ENCODE results near the gene SOX5. TPM values are rescaled to one million over a fixed set of nuclear protein-coding genes. Genes with fewer than 3 reads are reported as not detected.

SOX5 gene
- total and polyA plus RNA-seq, 2 experiments from 2014 or later, result 1.0 to 4.7 TPM

DNA sequence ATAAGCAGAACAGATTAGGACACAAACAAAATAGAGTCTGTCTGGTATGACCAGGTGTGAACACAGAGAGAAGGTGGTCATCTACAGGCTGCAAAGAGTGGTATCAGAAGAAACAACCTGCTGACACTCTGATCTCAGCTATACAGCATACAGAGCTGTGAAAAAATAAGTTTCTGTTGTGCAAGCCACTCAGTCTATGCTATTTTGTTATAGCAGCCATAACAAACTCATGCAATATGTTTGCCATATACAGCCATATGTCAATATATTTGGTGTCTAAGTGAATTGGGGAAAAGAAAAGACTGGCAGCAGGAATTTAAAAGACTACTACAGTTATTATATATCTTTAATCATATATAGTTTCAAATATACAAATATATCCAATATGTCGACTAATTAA lies 300.9 kb downstream of the SOX5 start (continued):
- TF ChIP-seq, protein P1, sequence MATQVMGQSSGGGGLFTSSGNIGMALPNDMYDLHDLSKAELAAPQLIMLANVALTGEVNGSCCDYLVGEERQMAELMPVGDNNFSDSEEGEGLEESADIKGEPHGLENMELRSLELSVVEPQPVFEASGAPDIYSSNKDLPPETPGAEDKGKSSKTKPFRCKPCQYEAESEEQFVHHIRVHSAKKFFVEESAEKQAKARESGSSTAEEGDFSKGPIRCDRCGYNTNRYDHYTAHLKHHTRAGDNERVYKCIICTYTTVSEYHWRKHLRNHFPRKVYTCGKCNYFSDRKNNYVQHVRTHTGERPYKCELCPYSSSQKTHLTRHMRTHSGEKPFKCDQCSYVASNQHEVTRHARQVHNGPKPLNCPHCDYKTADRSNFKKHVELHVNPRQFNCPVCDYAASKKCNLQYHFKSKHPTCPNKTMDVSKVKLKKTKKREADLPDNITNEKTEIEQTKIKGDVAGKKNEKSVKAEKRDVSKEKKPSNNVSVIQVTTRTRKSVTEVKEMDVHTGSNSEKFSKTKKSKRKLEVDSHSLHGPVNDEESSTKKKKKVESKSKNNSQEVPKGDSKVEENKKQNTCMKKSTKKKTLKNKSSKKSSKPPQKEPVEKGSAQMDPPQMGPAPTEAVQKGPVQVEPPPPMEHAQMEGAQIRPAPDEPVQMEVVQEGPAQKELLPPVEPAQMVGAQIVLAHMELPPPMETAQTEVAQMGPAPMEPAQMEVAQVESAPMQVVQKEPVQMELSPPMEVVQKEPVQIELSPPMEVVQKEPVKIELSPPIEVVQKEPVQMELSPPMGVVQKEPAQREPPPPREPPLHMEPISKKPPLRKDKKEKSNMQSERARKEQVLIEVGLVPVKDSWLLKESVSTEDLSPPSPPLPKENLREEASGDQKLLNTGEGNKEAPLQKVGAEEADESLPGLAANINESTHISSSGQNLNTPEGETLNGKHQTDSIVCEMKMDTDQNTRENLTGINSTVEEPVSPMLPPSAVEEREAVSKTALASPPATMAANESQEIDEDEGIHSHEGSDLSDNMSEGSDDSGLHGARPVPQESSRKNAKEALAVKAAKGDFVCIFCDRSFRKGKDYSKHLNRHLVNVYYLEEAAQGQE (IDR thresholded peaks at IDR 0.05; ENCODE audit: unreplicated experiment), result no peak
- TF ChIP-seq ZNF114 (CRISPR knock-in tag; IDR thresholded peaks at IDR 0.05) (no peak), EZH2 (IDR thresholded peaks at IDR 0.05; ENCODE audit: low read depth, unreplicated experiment) (no peak), ZNF331 (CRISPR knock-in tag; IDR thresholded peaks at IDR 0.05; ENCODE audit: low read depth) (no peak), STAT1 (IDR thresholded peaks at IDR 0.05; ENCODE audit: unreplicated experiment) (no peak), EZH2phosphoT487 (IDR thresholded peaks at IDR 0.05; ENCODE audit: unreplicated experiment) (no peak)

DNA sequence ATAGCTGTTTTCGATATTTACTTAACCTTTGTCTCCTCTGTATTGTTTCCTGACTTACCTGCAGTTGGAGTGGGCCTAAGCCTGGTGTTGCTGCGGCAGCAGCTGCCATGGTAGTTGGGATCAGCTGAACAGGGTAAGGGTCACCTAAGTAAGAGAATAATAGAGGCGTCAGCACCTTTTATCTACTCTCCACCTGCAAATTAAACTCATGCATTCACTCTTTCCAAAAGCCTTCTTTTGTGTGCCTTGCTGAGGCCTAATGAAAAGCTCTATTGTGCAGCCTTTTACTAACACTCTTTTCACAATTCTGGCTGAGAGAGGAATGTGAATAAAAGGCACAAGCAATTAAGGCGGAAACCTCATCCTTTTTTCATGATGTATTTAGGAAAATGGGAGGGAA lies 308.7 kb downstream of the SOX5 start:
- Histone ChIP-seq H3K4me2 (peak overlapping the region; percentile 48), H3K27me3 (ENCODE audit: insufficient read depth) (no peaks in the 10 kb centered on the region), H3F3A (replicated peaks; ENCODE audit: low read depth) (no peaks in the 10 kb centered on the region), H3K4me1 (ENCODE audit: insufficient read depth) (peaks cover 38% of the 10 kb centered on the region), H3K27ac (ENCODE audit: low read depth) (peak overlapping the region; percentile 88), H3K9me2 (ENCODE audit: insufficient read depth) (0 out of 2 replicates have a peak, but pooled peaks cover 3% of the 10 kb centered on the region), H3K4me3 (no peak overlapping the region), H4K20me1 (replicated peaks; ENCODE audit: insufficient read depth) (no peaks in the 10 kb centered on the region), H3K79me2 (replicated peaks; ENCODE audit: insufficient read depth) (no peaks in the 10 kb centered on the region), H2AFZ (no peak overlapping the region), H3K36me3 (ENCODE audit: insufficient read depth) (no peaks in the 10 kb centered on the region)
- Mint-ChIP-seq H3K36me3 (ENCODE audit: low read depth) (peaks cover 9% of the 10 kb centered on the region; the same call in 1 of the 3 replicates), H3K27me3 (ENCODE audit: insufficient read depth, low read depth, poor library complexity) (no peaks in the 10 kb centered on the region), H3K4me1 (peaks cover 40% of the 10 kb centered on the region), H3K4me3 (peak overlapping the region; percentile 56; the same call in 2 of the 3 replicates), H3K9me3 (peaks cover 3% of the 10 kb centered on the region; the same call in 2 of the 3 replicates), H3K27ac (peak overlapping the region; percentile 90)
- TF ChIP-seq POLR2AphosphoS5 (IDR thresholded peaks at IDR 0.05; ENCODE audit: low read depth) (no peak), ZNF114 (CRISPR knock-in tag; IDR thresholded peaks at IDR 0.05) (no peak), NANOG (IDR thresholded peaks at IDR 0.05; ENCODE audit: borderline replicate concordance) (peak; percentile 72), CREB1 (CRISPR knock-in tag; IDR thresholded peaks at IDR 0.05; ENCODE audit: low read depth) (peak; percentile 41; the same call in 1 of the 2 replicates), JUNB (IDR thresholded peaks at IDR 0.05; ENCODE audit: unreplicated experiment) (no peak), EZH2phosphoT487 (IDR thresholded peaks at IDR 0.05; ENCODE audit: unreplicated experiment) (no peak)
- TF ChIP-seq, protein P2, sequence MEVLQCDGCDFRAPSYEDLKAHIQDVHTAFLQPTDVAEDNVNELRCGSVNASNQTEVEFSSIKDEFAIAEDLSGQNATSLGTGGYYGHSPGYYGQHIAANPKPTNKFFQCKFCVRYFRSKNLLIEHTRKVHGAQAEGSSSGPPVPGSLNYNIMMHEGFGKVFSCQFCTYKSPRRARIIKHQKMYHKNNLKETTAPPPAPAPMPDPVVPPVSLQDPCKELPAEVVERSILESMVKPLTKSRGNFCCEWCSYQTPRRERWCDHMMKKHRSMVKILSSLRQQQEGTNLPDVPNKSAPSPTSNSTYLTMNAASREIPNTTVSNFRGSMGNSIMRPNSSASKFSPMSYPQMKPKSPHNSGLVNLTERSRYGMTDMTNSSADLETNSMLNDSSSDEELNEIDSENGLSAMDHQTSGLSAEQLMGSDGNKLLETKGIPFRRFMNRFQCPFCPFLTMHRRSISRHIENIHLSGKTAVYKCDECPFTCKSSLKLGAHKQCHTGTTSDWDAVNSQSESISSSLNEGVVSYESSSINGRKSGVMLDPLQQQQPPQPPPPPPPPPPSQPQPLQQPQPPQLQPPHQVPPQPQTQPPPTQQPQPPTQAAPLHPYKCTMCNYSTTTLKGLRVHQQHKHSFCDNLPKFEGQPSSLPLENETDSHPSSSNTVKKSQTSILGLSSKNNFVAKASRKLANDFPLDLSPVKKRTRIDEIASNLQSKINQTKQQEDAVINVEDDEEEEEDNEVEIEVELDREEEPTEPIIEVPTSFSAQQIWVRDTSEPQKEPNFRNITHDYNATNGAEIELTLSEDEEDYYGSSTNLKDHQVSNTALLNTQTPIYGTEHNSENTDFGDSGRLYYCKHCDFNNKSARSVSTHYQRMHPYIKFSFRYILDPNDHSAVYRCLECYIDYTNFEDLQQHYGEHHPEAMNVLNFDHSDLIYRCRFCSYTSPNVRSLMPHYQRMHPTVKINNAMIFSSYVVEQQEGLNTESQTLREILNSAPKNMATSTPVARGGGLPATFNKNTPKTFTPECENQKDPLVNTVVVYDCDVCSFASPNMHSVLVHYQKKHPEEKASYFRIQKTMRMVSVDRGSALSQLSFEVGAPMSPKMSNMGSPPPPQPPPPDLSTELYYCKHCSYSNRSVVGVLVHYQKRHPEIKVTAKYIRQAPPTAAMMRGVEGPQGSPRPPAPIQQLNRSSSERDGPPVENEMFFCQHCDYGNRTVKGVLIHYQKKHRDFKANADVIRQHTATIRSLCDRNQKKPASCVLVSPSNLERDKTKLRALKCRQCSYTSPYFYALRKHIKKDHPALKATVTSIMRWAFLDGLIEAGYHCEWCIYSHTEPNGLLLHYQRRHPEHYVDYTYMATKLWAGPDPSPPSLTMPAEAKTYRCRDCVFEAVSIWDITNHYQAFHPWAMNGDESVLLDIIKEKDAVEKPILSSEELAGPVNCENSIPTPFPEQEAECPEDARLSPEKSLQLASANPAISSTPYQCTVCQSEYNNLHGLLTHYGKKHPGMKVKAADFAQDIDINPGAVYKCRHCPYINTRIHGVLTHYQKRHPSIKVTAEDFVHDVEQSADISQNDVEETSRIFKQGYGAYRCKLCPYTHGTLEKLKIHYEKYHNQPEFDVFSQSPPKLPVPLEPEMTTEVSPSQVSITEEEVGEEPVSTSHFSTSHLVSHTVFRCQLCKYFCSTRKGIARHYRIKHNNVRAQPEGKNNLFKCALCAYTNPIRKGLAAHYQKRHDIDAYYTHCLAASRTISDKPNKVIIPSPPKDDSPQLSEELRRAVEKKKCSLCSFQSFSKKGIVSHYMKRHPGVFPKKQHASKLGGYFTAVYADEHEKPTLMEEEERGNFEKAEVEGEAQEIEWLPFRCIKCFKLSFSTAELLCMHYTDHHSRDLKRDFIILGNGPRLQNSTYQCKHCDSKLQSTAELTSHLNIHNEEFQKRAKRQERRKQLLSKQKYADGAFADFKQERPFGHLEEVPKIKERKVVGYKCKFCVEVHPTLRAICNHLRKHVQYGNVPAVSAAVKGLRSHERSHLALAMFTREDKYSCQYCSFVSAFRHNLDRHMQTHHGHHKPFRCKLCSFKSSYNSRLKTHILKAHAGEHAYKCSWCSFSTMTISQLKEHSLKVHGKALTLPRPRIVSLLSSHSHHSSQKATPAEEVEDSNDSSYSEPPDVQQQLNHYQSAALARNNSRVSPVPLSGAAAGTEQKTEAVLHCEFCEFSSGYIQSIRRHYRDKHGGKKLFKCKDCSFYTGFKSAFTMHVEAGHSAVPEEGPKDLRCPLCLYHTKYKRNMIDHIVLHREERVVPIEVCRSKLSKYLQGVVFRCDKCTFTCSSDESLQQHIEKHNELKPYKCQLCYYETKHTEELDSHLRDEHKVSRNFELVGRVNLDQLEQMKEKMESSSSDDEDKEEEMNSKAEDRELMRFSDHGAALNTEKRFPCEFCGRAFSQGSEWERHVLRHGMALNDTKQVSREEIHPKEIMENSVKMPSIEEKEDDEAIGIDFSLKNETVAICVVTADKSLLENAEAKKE (CRISPR knock-in tag; IDR thresholded peaks at IDR 0.05), result peak; percentile 68; the same call in 1 of the 2 replicates
- DNase-seq (ENCODE audit: low spot score) (peak; percentile 76), ATAC-seq (peak; percentile 99)
